Measurements from ENCODE around the gene PCNT. TPM values are rescaled to one million over a fixed set of nuclear protein-coding genes. Genes with fewer than 3 reads are reported as not detected.

PCNT gene
- total and polyA plus RNA-seq, 2 experiments from 2014 or later, result 18.3 to 26.6 TPM

GRCh38 chr21:46454634-46455390 lies 130.9 kb downstream of the PCNT start:
- no peak overlapping the region for H3K27ac ChIP-seq

GRCh38 chr21:46455575-46456385 lies 131.8 kb downstream of the PCNT start:
- H3K36me3 ChIP-seq, result peaks cover 4% of the 10 kb centered on the region
- TF ChIP-seq CTCF (IDR thresholded peaks at IDR 0.05; ENCODE audit: low read depth, low read length), result no peak
- DNase-seq (ENCODE audit: low read depth in 1 of 2, low spot score in 1 of 2), result peak in 1 of 2 donors; percentile 90
- H3K27ac ChIP-seq, result peak overlapping the region; percentile 97
- H3K9me3 ChIP-seq (ENCODE audit: low read depth), result no peaks in the 10 kb centered on the region
- H3K4me1 ChIP-seq (ENCODE audit: low read depth), result peaks cover 38% of the 10 kb centered on the region
- H3K27me3 ChIP-seq, result no peaks in the 10 kb centered on the region
- H3K4me3 ChIP-seq, result no peak overlapping the region

More at GRCh38 chr21:46454634-46455390, 130.9 kb downstream of the PCNT start:
- no peak overlapping the region for H3K4me3 ChIP-seq
- H3K27me3 ChIP-seq, result no peaks in the 10 kb centered on the region
- H3K9me3 ChIP-seq (ENCODE audit: low read depth), result no peaks in the 10 kb centered on the region
- DNase-seq (ENCODE audit: low read depth in 1 of 2, low spot score in 1 of 2), result peak in 1 of 2 donors; percentile 48
- no peak for TF ChIP-seq CTCF (IDR thresholded peaks at IDR 0.05; ENCODE audit: low read depth, low read length)
- H3K36me3 ChIP-seq, result peaks cover 4% of the 10 kb centered on the region
- peaks cover 32% of the 10 kb centered on the region for H3K4me1 ChIP-seq (ENCODE audit: low read depth)

- no peak for DNase-seq (ENCODE audit: low read depth in 1 of 2, low spot score in 1 of 2)
Measured at GRCh38 chr21:46456750-46457149, 132.8 kb downstream of the PCNT start.

GRCh38 chr21:46457801-46458314 lies 133.9 kb downstream of the PCNT start:
- no peak for TF ChIP-seq CTCF (IDR thresholded peaks at IDR 0.05; ENCODE audit: low read depth, low read length)
- peak; percentile 44 to 61 for DNase-seq (ENCODE audit: low read depth in 1 of 2, low spot score in 1 of 2)
- H3K4me3 ChIP-seq, result peak overlapping the region; percentile 73
- H3K27me3 ChIP-seq, result no peaks in the 10 kb centered on the region
- H3K9me3 ChIP-seq (ENCODE audit: low read depth), result no peaks in the 10 kb centered on the region
- peaks cover 34% of the 10 kb centered on the region for H3K4me1 ChIP-seq (ENCODE audit: low read depth)
- peaks cover 4% of the 10 kb centered on the region for H3K36me3 ChIP-seq
- peak overlapping the region; percentile 97 for H3K27ac ChIP-seq

More at GRCh38 chr21:46456750-46457149, 132.8 kb downstream of the PCNT start:
- H3K9me3 ChIP-seq (ENCODE audit: low read depth), result no peaks in the 10 kb centered on the region
- H3K4me1 ChIP-seq (ENCODE audit: low read depth), result peaks cover 38% of the 10 kb centered on the region
- H3K27ac ChIP-seq, result peak overlapping the region; percentile 97
- H3K27me3 ChIP-seq, result no peaks in the 10 kb centered on the region
- H3K36me3 ChIP-seq, result peaks cover 4% of the 10 kb centered on the region
- no peak overlapping the region for H3K4me3 ChIP-seq
- TF ChIP-seq CTCF (IDR thresholded peaks at IDR 0.05; ENCODE audit: low read depth, low read length), result no peak

- peak; percentile 2 for TF ChIP-seq CTCF (IDR thresholded peaks at IDR 0.05; ENCODE audit: low read depth, low read length)
- peak within 1 kb of the TSS; percentile 81 for H3K4me3 ChIP-seq
- peaks cover 34% of the 10 kb centered on the region for H3K4me1 ChIP-seq (ENCODE audit: low read depth)
- H3K36me3 ChIP-seq, result peaks cover 4% of the 10 kb centered on the region
- H3K27ac ChIP-seq, result peak within 1 kb of the TSS; percentile 97
- H3K9me3 ChIP-seq (ENCODE audit: low read depth), result no peaks in the 10 kb centered on the region
- H3K27me3 ChIP-seq, result no peaks in the 10 kb centered on the region
- peak; percentile 98 for DNase-seq (ENCODE audit: low read depth in 1 of 2, low spot score in 1 of 2)
Measured at GRCh38 chr21:46458315-46459023, 134.5 kb downstream of the PCNT start, which contains the start of gene DIP2A. TSS of gene DIP2A (plus strand) at chr21:46458891. CDS start at chr21:46459132, 241 bp downstream.

Data from cardiac muscle cell (in vitro differentiated cells and primary cell).